ENCODE results near the gene CACNG4.

CACNG4 gene

DNA sequence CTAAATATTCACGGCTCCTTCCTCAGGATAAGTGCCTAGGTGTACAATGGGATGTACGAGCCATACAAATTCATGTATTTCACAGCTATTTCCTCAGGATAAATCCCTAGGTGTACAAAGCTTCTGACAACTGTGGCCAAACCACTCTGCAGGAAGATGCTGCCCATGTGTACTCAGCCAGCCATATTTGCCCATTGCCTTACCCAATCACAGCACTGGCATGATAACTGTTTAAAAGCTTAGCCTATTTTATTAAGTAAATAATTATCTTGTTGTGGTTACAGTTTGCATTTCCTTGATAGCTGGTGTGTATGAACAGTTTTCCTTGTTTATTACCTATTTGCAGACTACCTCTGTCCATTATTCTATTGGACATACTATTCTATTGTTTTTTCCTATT, 115.0 kb downstream of the CACNG4 start:
- no peak for DNase-seq (ENCODE audit: low read depth)
- no peak overlapping the region for H3K4me3 ChIP-seq (ENCODE audit: low read length)
- TF ChIP-seq, protein P1, sequence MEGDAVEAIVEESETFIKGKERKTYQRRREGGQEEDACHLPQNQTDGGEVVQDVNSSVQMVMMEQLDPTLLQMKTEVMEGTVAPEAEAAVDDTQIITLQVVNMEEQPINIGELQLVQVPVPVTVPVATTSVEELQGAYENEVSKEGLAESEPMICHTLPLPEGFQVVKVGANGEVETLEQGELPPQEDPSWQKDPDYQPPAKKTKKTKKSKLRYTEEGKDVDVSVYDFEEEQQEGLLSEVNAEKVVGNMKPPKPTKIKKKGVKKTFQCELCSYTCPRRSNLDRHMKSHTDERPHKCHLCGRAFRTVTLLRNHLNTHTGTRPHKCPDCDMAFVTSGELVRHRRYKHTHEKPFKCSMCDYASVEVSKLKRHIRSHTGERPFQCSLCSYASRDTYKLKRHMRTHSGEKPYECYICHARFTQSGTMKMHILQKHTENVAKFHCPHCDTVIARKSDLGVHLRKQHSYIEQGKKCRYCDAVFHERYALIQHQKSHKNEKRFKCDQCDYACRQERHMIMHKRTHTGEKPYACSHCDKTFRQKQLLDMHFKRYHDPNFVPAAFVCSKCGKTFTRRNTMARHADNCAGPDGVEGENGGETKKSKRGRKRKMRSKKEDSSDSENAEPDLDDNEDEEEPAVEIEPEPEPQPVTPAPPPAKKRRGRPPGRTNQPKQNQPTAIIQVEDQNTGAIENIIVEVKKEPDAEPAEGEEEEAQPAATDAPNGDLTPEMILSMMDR (conservative IDR thresholded peaks at IDR 0.05; ENCODE audit: low read length), result no peak

DNA sequence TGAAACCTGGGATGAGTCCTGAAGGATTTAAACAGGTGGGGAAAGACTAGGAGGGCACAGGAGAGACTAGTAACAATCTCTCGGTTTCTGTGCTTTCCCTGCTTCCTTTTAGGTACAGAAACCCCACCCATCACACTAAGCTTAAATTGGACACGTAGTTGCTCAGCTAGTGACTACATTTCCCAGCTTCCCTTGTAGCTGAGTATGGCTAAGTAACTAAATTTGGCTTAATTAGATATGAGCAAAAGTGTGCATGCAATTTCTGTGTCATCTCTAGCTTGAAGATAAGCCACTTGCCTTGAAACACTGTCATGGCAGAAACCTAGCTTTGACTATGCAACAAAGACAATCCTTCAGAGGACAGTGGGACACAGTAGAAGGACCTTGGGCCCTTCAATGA, 116.3 kb downstream of the CACNG4 start:
- TF ChIP-seq, protein P1 (conservative IDR thresholded peaks at IDR 0.05; ENCODE audit: low read length), result no peak
- no peak overlapping the region for H3K4me3 ChIP-seq (ENCODE audit: low read length)
- no peak for DNase-seq (ENCODE audit: low read depth)

DNA sequence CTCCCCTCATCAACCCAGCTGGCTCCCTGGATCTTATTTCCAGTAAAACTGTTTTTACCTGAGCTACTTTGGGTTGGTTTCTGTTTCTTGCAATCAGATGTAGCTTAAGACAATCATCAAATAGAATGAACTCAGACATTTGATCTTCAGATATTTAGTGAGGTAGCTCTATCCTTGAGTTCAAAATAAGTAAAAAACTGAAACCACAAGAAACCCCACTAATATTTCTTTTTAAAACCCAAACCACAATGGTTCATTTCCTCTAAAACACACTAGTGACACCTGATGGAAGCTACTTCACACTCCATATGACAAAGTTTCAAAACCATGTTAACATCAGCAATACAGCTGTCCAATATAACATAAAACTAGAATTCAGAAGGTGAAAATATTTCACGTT, 117.6 kb downstream of the CACNG4 start:
- no peak for DNase-seq (ENCODE audit: low read depth)
- no peak overlapping the region for H3K4me3 ChIP-seq (ENCODE audit: low read length)
- TF ChIP-seq, protein P1 (conservative IDR thresholded peaks at IDR 0.05; ENCODE audit: low read length), result no peak
